ENCODE measurements around the gene PLCG1. TPM values are rescaled to one million over a fixed set of nuclear protein-coding genes. Genes with fewer than 3 reads are reported as not detected.

The PLCG1 gene
- total RNA-seq, 1 experiment from 2014 or later: 64.1 TPM

DNA sequence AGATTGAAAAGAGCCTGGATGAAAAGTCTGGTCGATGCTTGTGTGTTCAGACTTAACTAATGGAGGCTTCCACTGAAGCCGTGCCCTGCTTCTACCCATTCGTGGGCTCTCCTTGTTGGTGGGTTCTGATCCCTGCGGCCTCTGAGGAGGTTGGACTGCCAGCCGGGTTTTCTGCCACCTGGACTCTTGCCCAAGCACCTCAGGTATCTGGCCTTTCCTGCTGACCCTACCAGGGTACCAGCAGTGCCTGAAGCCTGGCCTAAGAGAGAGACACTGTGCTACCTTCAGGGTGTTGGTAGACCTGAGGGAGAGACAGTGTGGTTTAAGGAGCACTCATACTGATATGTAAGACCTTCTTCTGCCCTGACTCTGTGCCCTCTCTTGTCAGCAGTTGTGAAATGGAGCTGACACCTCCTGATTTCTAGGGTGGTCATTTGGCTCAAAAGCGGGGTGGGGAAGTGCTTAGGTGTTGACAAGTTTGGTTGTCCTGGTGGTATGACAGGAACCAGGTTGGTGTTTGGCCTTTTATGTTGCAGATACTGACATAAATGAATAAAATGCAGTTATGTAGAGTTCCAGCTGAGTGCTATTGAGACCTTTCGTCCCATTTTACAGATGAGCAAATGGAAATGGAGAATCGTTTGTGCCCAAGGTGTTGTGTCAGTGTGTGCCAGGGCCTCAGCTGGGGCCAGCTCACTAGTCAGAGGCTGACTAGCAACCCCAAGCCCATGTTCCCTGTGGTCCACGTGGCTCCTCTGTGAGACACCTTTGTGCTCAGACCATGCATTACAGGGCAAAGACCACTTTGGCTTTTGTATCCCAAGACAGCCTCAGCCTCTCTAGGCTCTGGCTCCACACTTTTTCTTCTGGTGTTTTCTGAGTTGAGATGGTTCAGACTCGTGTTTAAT is 3.1 kb downstream of the PLCG1 start:
- POLR2A ChIA-PET (ENCODE audit: unreplicated experiment): no interaction called here
- CTCF ChIA-PET: no interaction called here
- H3K4me3 ChIP-seq: no peak overlapping the region
- H3K27me3 ChIP-seq (ENCODE audit: insufficient read depth, low read depth): no peaks in the 10 kb centered on the region
- peaks cover 48% of the 10 kb centered on the region for H3K79me2 ChIP-seq (ENCODE audit: low read depth)
- peaks cover 15% of the 10 kb centered on the region for H3K4me1 ChIP-seq (replicated peaks; ENCODE audit: insufficient read depth)
- TF ChIP-seq EZH2 (IDR thresholded peaks at IDR 0.05; ENCODE audit: low read depth): no peak
- no peak for TF ChIP-seq CTCF (conservative IDR thresholded peaks at IDR 0.05)
- no TSS peak for BruUV-seq (replicated peaks)
- no peak overlapping the region for H3K4me2 ChIP-seq
- no peaks in the 10 kb centered on the region for H3K36me3 ChIP-seq (ENCODE audit: low read depth)
- intact Hi-C loops (cut with micrococcal nuclease; ENCODE audit: unreplicated experiment): no loop called here
- H4K20me1 ChIP-seq (ENCODE audit: insufficient read depth): peaks cover 6% of the 10 kb centered on the region; the same call in 1 of the 2 replicates
- H3K9me2 ChIP-seq (ENCODE audit: insufficient read depth): no peaks in the 10 kb centered on the region
- H2AFZ ChIP-seq: no peak overlapping the region
- no peaks in the 10 kb centered on the region for H3K9me3 ChIP-seq (ENCODE audit: insufficient read depth, low read depth)
- H3F3A ChIP-seq (ENCODE audit: insufficient read depth, low read depth): peaks cover 11% of the 10 kb centered on the region; the same call in 1 of the 2 replicates
- DNase-seq: no peak
- H3K27ac ChIP-seq: no peak overlapping the region

- H3K79me2 ChIP-seq (ENCODE audit: low read depth): peaks cover 51% of the 10 kb centered on the region
- no peaks in the 10 kb centered on the region for H3K27me3 ChIP-seq (ENCODE audit: insufficient read depth, low read depth)
- H3K36me3 ChIP-seq (ENCODE audit: low read depth): no peaks in the 10 kb centered on the region
- H3K9me2 ChIP-seq (ENCODE audit: insufficient read depth): no peaks in the 10 kb centered on the region
- no peak for TF ChIP-seq EZH2 (IDR thresholded peaks at IDR 0.05; ENCODE audit: low read depth)
- TF ChIP-seq CTCF (conservative IDR thresholded peaks at IDR 0.05): no peak
- H2AFZ ChIP-seq: no peak overlapping the region
- H4K20me1 ChIP-seq (ENCODE audit: insufficient read depth): peaks cover 6% of the 10 kb centered on the region; the same call in 1 of the 2 replicates
- H3K4me3 ChIP-seq: no peak overlapping the region
- ChIA-PET CTCF (no interaction called here), POLR2A (ENCODE audit: unreplicated experiment) (no interaction called here)
- H3F3A ChIP-seq (ENCODE audit: insufficient read depth, low read depth): 0 out of 2 replicates have a peak, but pooled peaks cover 4% of the 10 kb centered on the region
- intact Hi-C loops (cut with micrococcal nuclease; ENCODE audit: unreplicated experiment): no loop called here
- no TSS peak for BruUV-seq (replicated peaks)
- H3K4me1 ChIP-seq (replicated peaks; ENCODE audit: insufficient read depth): peaks cover 13% of the 10 kb centered on the region
- no peak overlapping the region for H3K4me2 ChIP-seq
- no peaks in the 10 kb centered on the region for H3K9me3 ChIP-seq (ENCODE audit: insufficient read depth, low read depth)
- no peak for DNase-seq
- H3K27ac ChIP-seq: no peak overlapping the region
Observed at GRCh38 chr20:41141153-41141815, 3.9 kb downstream of the PLCG1 start.

- H2AFZ ChIP-seq: no peak overlapping the region
- POLR2A ChIA-PET (ENCODE audit: unreplicated experiment): no interaction called here
- no peaks in the 10 kb centered on the region for H3K36me3 ChIP-seq (ENCODE audit: low read depth)
- CTCF ChIA-PET: no interaction called here
- TF ChIP-seq EZH2 (IDR thresholded peaks at IDR 0.05; ENCODE audit: low read depth) (no peak), CTCF (conservative IDR thresholded peaks at IDR 0.05) (no peak)
- no peak overlapping the region for H3K4me2 ChIP-seq
- H3K79me2 ChIP-seq (ENCODE audit: low read depth): peaks cover 51% of the 10 kb centered on the region
- H3K9me2 ChIP-seq (ENCODE audit: insufficient read depth): no peaks in the 10 kb centered on the region
- intact Hi-C loops (cut with micrococcal nuclease; ENCODE audit: unreplicated experiment): no loop called here
- no peak overlapping the region for H3K27ac ChIP-seq
- peaks cover 11% of the 10 kb centered on the region; the same call in 1 of the 2 replicates for H3K4me1 ChIP-seq (replicated peaks; ENCODE audit: insufficient read depth)
- DNase-seq: no peak
- H3K9me3 ChIP-seq (ENCODE audit: insufficient read depth, low read depth): no peaks in the 10 kb centered on the region
- BruUV-seq (replicated peaks): no TSS peak
- H3K4me3 ChIP-seq: no peak overlapping the region
- no peaks in the 10 kb centered on the region for H3F3A ChIP-seq (ENCODE audit: insufficient read depth, low read depth)
- peaks cover 6% of the 10 kb centered on the region; the same call in 1 of the 2 replicates for H4K20me1 ChIP-seq (ENCODE audit: insufficient read depth)
- no peaks in the 10 kb centered on the region for H3K27me3 ChIP-seq (ENCODE audit: insufficient read depth, low read depth)
Observed at GRCh38 chr20:41142245-41142644, 4.9 kb downstream of the PLCG1 start.
